HFFc6 (cell line): Measurements from ENCODE around the gene HADHB. TPM values are rescaled to one million over a fixed set of nuclear protein-coding genes. Genes with fewer than 3 reads are reported as not detected.

Experiments
- DNase-seq: peaks from one replicate; pipeline ENCODE4 v3.0.0-alpha.2; 2018
- H3K27ac Mint-ChIP-seq: 2 replicates; pipeline ENCODE4 v1.8.0; 2020; ENCODE audit warnings: mild to moderate bottlenecking, mixed read lengths
- H3K27me3 Mint-ChIP-seq: 2 replicates; pipeline ENCODE4 v1.8.0; 2021; ENCODE audit warnings: mild to moderate bottlenecking, moderate library complexity, mixed read lengths; ENCODE audit not compliant: insufficient read depth
- H3K36me3 Mint-ChIP-seq: 2 replicates; pipeline ENCODE4 v1.8.0; 2021; ENCODE audit warnings: low read depth, mixed read lengths
- H3K4me1 Mint-ChIP-seq: 2 replicates; pipeline ENCODE4 v1.8.0; 2020; ENCODE audit warnings: low read depth, mixed read lengths
- H3K4me3 Mint-ChIP-seq: 2 replicates; pipeline ENCODE4 v1.8.0; 2020; ENCODE audit warnings: mild to moderate bottlenecking, moderate library complexity, mixed read lengths
- H3K9me3 Mint-ChIP-seq: 2 replicates; pipeline ENCODE4 v1.8.0; 2020; ENCODE audit warnings: mild to moderate bottlenecking, mixed read lengths
- long read RNA-seq: library from polyadenylated mRNA; unstranded; transcript quantifications from one replicate; pipeline ENCODE4 v2.0.0, GENCODE V29; 2019
- total RNA-seq, 6 experiments: library from RNA; stranded (reverse); fragmentation: NEBNext Ultra II Directional; extraction: Animal tissue kit (Norgen Biotek cat#: 25700); gene quantifications; 2 replicates in 1 of 6; 3 replicates in 5 of 6; pipeline ENCODE4 v1.2.3, GENCODE V29; 2021
- TF ChIP-seq, protein P1 (sequence below): fragments of 200-600 bp; sonication (generic); IDR thresholded peaks from 2 replicates; pipeline ENCODE4 v1.5.0; 2021; ENCODE audit warnings: antibody characterized with exemption, mild to moderate bottlenecking

HADHB gene
- total RNA-seq = 100 to 1,000 TPM in 5 of 6 experiments, 10 to 100 TPM in 1; 93.9 to 119 (median 112) TPM
- long read RNA-seq, transcript HADHB-201 (16 exons, 2,044 nt) = major isoform, 178 of 223 reads
- long read RNA-seq, partial matches to known transcripts = 32 of 223 reads
- long read RNA-seq, other reads (novel, unspliced or antisense) = 9 of 223 reads

- H3K4me3 Mint-ChIP-seq = peak within 1 kb of the TSS; percentile 99
- DNase-seq = peak; percentile 91
- H3K9me3 Mint-ChIP-seq = no peaks in the 10 kb centered on the region
- TF ChIP-seq, protein P1, sequence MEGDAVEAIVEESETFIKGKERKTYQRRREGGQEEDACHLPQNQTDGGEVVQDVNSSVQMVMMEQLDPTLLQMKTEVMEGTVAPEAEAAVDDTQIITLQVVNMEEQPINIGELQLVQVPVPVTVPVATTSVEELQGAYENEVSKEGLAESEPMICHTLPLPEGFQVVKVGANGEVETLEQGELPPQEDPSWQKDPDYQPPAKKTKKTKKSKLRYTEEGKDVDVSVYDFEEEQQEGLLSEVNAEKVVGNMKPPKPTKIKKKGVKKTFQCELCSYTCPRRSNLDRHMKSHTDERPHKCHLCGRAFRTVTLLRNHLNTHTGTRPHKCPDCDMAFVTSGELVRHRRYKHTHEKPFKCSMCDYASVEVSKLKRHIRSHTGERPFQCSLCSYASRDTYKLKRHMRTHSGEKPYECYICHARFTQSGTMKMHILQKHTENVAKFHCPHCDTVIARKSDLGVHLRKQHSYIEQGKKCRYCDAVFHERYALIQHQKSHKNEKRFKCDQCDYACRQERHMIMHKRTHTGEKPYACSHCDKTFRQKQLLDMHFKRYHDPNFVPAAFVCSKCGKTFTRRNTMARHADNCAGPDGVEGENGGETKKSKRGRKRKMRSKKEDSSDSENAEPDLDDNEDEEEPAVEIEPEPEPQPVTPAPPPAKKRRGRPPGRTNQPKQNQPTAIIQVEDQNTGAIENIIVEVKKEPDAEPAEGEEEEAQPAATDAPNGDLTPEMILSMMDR = peak; percentile 30
- H3K27ac Mint-ChIP-seq = peak within 1 kb of the TSS; percentile 99
- no peaks in the 10 kb centered on the region for H3K27me3 Mint-ChIP-seq
- no peaks in the 10 kb centered on the region for H3K36me3 Mint-ChIP-seq
- H3K4me1 Mint-ChIP-seq = peaks cover 52% of the 10 kb centered on the region
Measured at GRCh38 chr2:26244309-26245230, at the start of gene HADHB, which contains the start of gene HADHA. TSS of gene HADHB (plus strand) at chr2:26244939. CDS start at chr2:26254255, 9,316 bp downstream. TSS of gene HADHA (minus strand) at chr2:26244632. CDS start at chr2:26244596, 36 bp downstream.

- no peaks in the 10 kb centered on the region for H3K27me3 Mint-ChIP-seq
- no peak overlapping the region for H3K4me3 Mint-ChIP-seq
- H3K9me3 Mint-ChIP-seq = no peaks in the 10 kb centered on the region
- TF ChIP-seq, protein P1 = no peak
- no peak overlapping the region for H3K27ac Mint-ChIP-seq
- H3K4me1 Mint-ChIP-seq = peaks cover 15% of the 10 kb centered on the region; the same call in 1 of the 2 replicates
- H3K36me3 Mint-ChIP-seq = peaks cover 41% of the 10 kb centered on the region
- no peak for DNase-seq
Measured at GRCh38 chr2:26195040-26195984, 49.4 kb upstream of the HADHB start.

- Mint-ChIP-seq H3K36me3 (peaks cover 38% of the 10 kb centered on the region), H3K4me3 (no peak overlapping the region; the same call in 1 of the 2 replicates), H3K27me3 (no peaks in the 10 kb centered on the region), H3K9me3 (no peaks in the 10 kb centered on the region), H3K4me1 (peaks cover 15% of the 10 kb centered on the region; the same call in 1 of the 2 replicates), H3K27ac (no peak overlapping the region)
- TF ChIP-seq, protein P1 = no peak
- DNase-seq = no peak
Measured at GRCh38 chr2:26196683-26197418, 47.9 kb upstream of the HADHB start.

- TF ChIP-seq, protein P1 = no peak
- Mint-ChIP-seq H3K27ac (no peak overlapping the region), H3K36me3 (peaks cover 43% of the 10 kb centered on the region), H3K4me1 (peaks cover 15% of the 10 kb centered on the region; the same call in 1 of the 2 replicates), H3K9me3 (no peaks in the 10 kb centered on the region), H3K4me3 (no peak overlapping the region), H3K27me3 (no peaks in the 10 kb centered on the region)
- DNase-seq = no peak
Measured at GRCh38 chr2:26197516-26197915, 47.2 kb upstream of the HADHB start.
